PC-3 (cell line): ENCODE data around the gene CLDN17.

Source experiments
- EZH2 ChIP-seq: fragments of 300-600 bp; sonication (generic); IDR thresholded peaks from one replicate; pipeline ENCODE4 v1.6.1; 2017; ENCODE audit warnings: antibody characterized with exemption, mild to moderate bottlenecking, low read length; ENCODE audit not compliant: unreplicated experiment
- EZH2phosphoT487 ChIP-seq: fragments of 300-600 bp; sonication (generic); IDR thresholded peaks from 2 replicates; pipeline ENCODE4 v1.6.1; 2018; ENCODE audit warnings: mild to moderate bottlenecking, antibody characterized with exemption, low read length, borderline replicate concordance
- TF ChIP-seq, protein P1 (sequence below): fragments of 300-600 bp; sonication (generic); conservative IDR thresholded peaks from 2 replicates; pipeline ENCODE4 v1.5.1; 2017; ENCODE audit warnings: antibody characterized with exemption, low read depth, mild to moderate bottlenecking, low read length

DNA sequence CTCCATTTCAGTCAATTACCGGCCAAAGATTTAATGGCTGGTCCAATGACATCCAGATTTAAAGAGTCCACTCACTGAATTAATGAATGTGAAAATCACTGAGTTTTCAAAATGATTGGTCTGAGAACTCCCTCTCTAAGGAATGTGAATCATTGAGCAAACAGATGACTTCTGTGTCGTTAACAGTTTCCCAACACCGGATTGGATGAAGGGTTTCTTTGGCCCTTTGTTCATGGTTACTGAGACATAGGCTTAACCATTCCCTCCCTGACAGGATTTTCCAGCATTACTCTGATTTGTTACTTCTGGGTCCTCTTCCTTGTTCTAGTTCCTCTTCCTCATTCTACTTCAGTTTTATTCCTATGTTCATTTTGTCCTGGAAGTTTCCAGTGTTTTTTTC, 1.5 kb upstream of the CLDN17 start:
- TF ChIP-seq, protein P1, sequence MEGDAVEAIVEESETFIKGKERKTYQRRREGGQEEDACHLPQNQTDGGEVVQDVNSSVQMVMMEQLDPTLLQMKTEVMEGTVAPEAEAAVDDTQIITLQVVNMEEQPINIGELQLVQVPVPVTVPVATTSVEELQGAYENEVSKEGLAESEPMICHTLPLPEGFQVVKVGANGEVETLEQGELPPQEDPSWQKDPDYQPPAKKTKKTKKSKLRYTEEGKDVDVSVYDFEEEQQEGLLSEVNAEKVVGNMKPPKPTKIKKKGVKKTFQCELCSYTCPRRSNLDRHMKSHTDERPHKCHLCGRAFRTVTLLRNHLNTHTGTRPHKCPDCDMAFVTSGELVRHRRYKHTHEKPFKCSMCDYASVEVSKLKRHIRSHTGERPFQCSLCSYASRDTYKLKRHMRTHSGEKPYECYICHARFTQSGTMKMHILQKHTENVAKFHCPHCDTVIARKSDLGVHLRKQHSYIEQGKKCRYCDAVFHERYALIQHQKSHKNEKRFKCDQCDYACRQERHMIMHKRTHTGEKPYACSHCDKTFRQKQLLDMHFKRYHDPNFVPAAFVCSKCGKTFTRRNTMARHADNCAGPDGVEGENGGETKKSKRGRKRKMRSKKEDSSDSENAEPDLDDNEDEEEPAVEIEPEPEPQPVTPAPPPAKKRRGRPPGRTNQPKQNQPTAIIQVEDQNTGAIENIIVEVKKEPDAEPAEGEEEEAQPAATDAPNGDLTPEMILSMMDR: no peak
- TF ChIP-seq EZH2: no peak
- no peak for TF ChIP-seq EZH2phosphoT487
